Fibroblast of lung (primary cell): ENCODE data around the gene NEBL. TPM values are rescaled to one million over a fixed set of nuclear protein-coding genes. Genes with fewer than 3 reads are reported as not detected.
"Not testable (repeated sequence)": the region's sequence is repeated elsewhere in the genome, so short reads cannot be mapped to it uniquely, and the experiment has no call there.

Experiments
- DNase-seq, 2 donors: peaks; one replicate each; pipeline versions ENCODE4 v3.0.0 to v3.0.0-alpha.2; 2010; ENCODE audit warnings: low read depth in 2 of 2
- H2AFZ ChIP-seq: 2 replicates; pipeline ENCODE4 v1.5.1; 2012; ENCODE audit warnings: low read length, control low read depth, inconsistent platforms
- H3K27ac ChIP-seq: 2 replicates; pipeline ENCODE4 v1.5.1; 2011; ENCODE audit warnings: low read length, control low read depth; ENCODE audit not compliant: insufficient read depth
- H3K27me3 ChIP-seq: 2 replicates; pipeline ENCODE4 v1.5.1; 2011; ENCODE audit warnings: mild to moderate bottlenecking, low read length; ENCODE audit not compliant: control insufficient read depth, insufficient read depth
- H3K36me3 ChIP-seq: 2 replicates; pipeline ENCODE4 v1.5.1; 2011; ENCODE audit warnings: low read length; ENCODE audit not compliant: control insufficient read depth, insufficient read depth
- H3K4me1 ChIP-seq: 2 replicates; pipeline ENCODE4 v1.5.1; 2011; ENCODE audit warnings: low read length; ENCODE audit not compliant: control insufficient read depth, insufficient read depth; ENCODE audit errors: extremely low read depth
- H3K4me2 ChIP-seq: 2 replicates; pipeline ENCODE4 v1.5.1; 2011; ENCODE audit warnings: low read length, control low read depth; ENCODE audit not compliant: insufficient read depth; ENCODE audit errors: extremely low read depth
- H3K4me3 ChIP-seq, 4 experiments: fragments of 200-600 bp in 1 of 4; sonication (generic) in 1 of 4; replicated peaks in 1 of 4; 2 replicates each; pipeline ENCODE4 v1.5.1; 2011 to 2016; ENCODE audit warnings: low read length in 4 of 4, low read depth in 3 of 4, mild to moderate bottlenecking in 3 of 4, control low read depth in 2 of 4, inconsistent platforms in 1 of 4, mixed read lengths in 1 of 4; ENCODE audit not compliant: insufficient read depth in 1 of 4; ENCODE audit errors: control extremely low read depth in 1 of 4
- H3K79me2 ChIP-seq: 2 replicates; pipeline ENCODE4 v1.5.1; 2012; ENCODE audit warnings: mild to moderate bottlenecking, low read length, inconsistent platforms; ENCODE audit not compliant: control insufficient read depth, insufficient read depth
- H3K9ac ChIP-seq: 2 replicates; pipeline ENCODE4 v1.5.1; 2011; ENCODE audit warnings: mild to moderate bottlenecking, low read length, control low read depth; ENCODE audit not compliant: insufficient read depth
- H3K9me3 ChIP-seq: 2 replicates; pipeline ENCODE4 v1.5.1; 2012; ENCODE audit warnings: low read depth, low read length; ENCODE audit not compliant: control insufficient read depth, insufficient read depth
- H4K20me1 ChIP-seq: 2 replicates; pipeline ENCODE4 v1.5.1; 2011; ENCODE audit warnings: low read length; ENCODE audit not compliant: control insufficient read depth, insufficient read depth; ENCODE audit errors: extremely low read depth
- EZH2 ChIP-seq: IDR thresholded peaks from 2 replicates; pipeline ENCODE4 v1.5.1; 2012; ENCODE audit warnings: low read length, control low read depth, mild to moderate bottlenecking; ENCODE audit errors: missing control alignments
- polyA plus RNA-seq, 2 donors: library from polyadenylated mRNA; depleted of rRNA in 1 of 2; stranded (reverse) in 1 of 2; unstranded in 1 of 2; fragments of >200 nt; gene quantifications; 2 replicates each; pipeline ENCODE4 v1.2.1, GENCODE V29; 2011 to 2012; ENCODE audit warnings: missing spikeins in 1 of 2
- total RNA-seq: library from RNA; depleted of rRNA; stranded (reverse); fragments of >200 nt; gene quantifications from 2 replicates; pipeline ENCODE4 v1.2.1, GENCODE V29; 2014
- TF ChIP-seq, protein P1 (sequence below), 2 donors: IDR thresholded peaks in 1 of 2; conservative IDR thresholded peaks in 1 of 2; 1 replicate in 1 of 2; 2 replicates in 1 of 2; pipeline ENCODE4 v1.5.1; 2011 to 2012; ENCODE audit warnings: low read length in 2 of 2, control low read depth in 1 of 2, inconsistent platforms in 1 of 2, low read depth in 1 of 2, mild to moderate bottlenecking in 1 of 2

NEBL gene
- total and polyA plus RNA-seq, 2 donors (not counting 1 experiment from before 2014, with no cell fraction given): 0.11 to 0.33 TPM

DNA sequence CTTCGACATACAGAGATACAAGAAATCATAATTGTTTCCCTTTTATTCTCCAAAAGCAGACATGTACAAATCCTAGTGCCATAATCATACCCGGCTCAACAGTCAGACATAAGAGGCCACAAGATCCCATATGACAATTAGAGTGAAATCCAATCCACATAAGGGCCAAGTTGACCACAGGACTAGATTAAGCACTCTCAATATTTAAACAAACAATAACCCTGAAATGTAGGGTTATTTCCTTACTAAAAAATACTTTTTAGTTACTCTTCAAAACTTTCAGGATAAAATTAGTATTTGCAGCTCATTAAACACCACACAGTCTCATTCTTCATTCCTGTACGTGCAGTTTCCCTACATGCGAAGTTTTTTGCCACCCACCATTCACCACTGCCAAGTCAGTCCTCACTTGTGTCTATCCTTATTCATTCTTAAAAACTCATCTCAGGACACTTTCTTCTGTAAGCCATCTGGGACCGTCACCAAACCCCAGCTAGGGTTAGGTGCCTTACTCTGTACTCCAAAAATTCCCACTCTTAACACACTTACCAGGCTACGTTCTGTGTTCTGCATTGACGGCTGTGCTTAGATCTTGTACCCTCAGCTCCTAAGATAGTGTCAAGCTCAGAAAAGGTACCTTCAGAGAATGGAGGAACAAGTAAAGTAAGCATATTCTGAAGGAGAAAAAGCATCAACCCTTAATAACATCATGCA lies 47.8 kb upstream of the NEBL start:
- Histone ChIP-seq H3K36me3 (no peaks in the 10 kb centered on the region), H3K9me3 (no peaks in the 10 kb centered on the region), H3K27ac (no peak overlapping the region), H3K79me2 (no peaks in the 10 kb centered on the region), H3K4me2 (no peak overlapping the region), H3K4me1 (no peaks in the 10 kb centered on the region), H3K9ac (no peak overlapping the region), H3K27me3 (no peaks in the 10 kb centered on the region), H4K20me1 (no peaks in the 10 kb centered on the region), H3K4me3 (no peak overlapping the region), H2AFZ (no peak overlapping the region)
- TF ChIP-seq, protein P1, sequence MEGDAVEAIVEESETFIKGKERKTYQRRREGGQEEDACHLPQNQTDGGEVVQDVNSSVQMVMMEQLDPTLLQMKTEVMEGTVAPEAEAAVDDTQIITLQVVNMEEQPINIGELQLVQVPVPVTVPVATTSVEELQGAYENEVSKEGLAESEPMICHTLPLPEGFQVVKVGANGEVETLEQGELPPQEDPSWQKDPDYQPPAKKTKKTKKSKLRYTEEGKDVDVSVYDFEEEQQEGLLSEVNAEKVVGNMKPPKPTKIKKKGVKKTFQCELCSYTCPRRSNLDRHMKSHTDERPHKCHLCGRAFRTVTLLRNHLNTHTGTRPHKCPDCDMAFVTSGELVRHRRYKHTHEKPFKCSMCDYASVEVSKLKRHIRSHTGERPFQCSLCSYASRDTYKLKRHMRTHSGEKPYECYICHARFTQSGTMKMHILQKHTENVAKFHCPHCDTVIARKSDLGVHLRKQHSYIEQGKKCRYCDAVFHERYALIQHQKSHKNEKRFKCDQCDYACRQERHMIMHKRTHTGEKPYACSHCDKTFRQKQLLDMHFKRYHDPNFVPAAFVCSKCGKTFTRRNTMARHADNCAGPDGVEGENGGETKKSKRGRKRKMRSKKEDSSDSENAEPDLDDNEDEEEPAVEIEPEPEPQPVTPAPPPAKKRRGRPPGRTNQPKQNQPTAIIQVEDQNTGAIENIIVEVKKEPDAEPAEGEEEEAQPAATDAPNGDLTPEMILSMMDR (conservative IDR thresholded peaks at IDR 0.05 in 1 of 2, IDR thresholded peaks at IDR 0.05 in 1 of 2; ENCODE audit: low read depth in 1 of 2, low read length in 2 of 2): no peak
- no peak for TF ChIP-seq EZH2
- no peak for DNase-seq

DNA sequence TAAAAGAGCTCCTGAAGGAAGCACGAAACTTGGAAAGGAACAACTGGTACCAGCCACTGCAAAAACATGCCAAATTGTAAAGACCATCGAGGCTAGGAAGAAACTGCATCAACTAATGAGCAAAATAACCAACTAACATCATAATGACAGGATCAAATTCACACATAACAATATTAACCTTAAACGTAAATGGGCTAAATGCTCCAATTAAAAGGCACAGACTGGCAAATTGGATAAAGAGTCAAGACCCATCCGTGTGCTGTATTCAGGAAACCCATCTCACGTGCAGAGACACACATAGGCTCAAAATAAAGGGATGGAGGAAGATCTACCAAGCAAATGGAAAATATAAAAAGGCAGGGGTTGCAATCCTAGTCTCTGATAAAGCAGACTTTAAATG lies 42.3 kb upstream of the NEBL start:
- H3K9ac ChIP-seq, H3K27ac ChIP-seq, H3K4me1 ChIP-seq, H3K4me2 ChIP-seq, H3K36me3 ChIP-seq, H3K79me2 ChIP-seq, H4K20me1 ChIP-seq, DNase-seq, H3K9me3 ChIP-seq, H3K27me3 ChIP-seq, H3K4me3 ChIP-seq, H2AFZ ChIP-seq: not testable (repeated sequence)

DNA sequence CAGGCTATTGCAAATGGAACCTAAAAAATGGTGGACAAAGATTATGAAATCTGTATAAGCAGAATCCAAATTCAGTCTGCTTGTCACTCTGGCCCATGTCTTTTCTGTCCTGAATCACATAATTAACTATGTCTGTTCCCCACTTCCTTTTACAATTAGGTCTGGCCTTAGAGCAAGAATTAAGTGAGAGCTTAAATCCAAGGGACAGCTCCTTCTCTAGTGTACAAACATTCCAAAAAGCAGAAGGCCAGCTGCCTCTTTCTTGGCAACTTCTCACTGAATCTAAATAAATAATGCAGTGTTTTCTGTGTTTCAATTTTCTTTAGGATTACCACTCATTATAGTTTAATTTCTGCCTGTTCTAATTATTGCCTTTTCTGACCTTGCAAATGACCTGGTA lies 39.3 kb upstream of the NEBL start:
- TF ChIP-seq, protein P1 (conservative IDR thresholded peaks at IDR 0.05 in 1 of 2, IDR thresholded peaks at IDR 0.05 in 1 of 2; ENCODE audit: low read depth in 1 of 2, low read length in 2 of 2): no peak
- TF ChIP-seq EZH2: no peak
- H2AFZ ChIP-seq: no peak overlapping the region
- no peaks in the 10 kb centered on the region for H3K79me2 ChIP-seq
- H4K20me1 ChIP-seq: no peaks in the 10 kb centered on the region
- H3K27me3 ChIP-seq: no peaks in the 10 kb centered on the region
- no peaks in the 10 kb centered on the region for H3K4me1 ChIP-seq
- no peak overlapping the region for H3K4me3 ChIP-seq
- no peak overlapping the region for H3K4me2 ChIP-seq
- no peaks in the 10 kb centered on the region for H3K9me3 ChIP-seq
- DNase-seq: peak in 1 of 2 donors; percentile 69
- H3K27ac ChIP-seq: no peak overlapping the region
- H3K9ac ChIP-seq: no peak overlapping the region
- H3K36me3 ChIP-seq: no peaks in the 10 kb centered on the region
